ENCODE results near the gene NSMCE1. TPM values are rescaled to one million over a fixed set of nuclear protein-coding genes. Genes with fewer than 3 reads are reported as not detected.
A peak's percentile ranks its signal among the peaks of the same experiment; 100 is the strongest.

NSMCE1 gene
- total and polyA plus RNA-seq, 2 of the 8 experiments (the other 6 are each of a cell fraction or from before 2014, with no cell fraction given) = 8.1 to 16.6 TPM

DNA sequence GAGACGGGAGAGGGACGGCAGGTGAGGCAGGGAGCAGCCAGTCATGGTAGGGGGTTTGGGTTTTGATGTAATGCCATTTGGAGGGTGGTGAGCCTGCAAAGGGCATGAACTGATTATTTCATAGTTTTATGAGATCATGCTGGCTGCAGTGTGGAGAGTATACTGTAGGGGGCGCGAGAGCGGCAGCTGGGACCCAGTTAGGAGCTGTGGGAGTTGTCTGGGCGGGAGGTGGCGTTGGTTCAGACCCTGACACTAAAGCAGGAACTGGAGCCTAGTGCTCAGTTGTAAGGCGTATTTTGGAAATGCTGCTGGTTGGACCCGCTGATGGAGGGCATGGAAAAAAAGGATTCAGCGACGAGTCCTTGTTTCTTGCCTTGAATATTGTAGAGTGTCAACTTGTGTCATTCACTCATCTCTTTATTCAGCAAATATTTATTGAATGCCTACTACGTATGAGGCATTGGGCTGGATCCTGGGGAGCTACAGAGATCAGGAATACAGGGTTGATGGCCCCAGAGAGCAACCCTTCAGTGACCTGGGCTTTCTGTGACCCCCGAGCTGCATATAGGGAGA lies 89.0 kb downstream of the NSMCE1 start (continued):
- TF ChIP-seq RAD21 (IDR thresholded peaks at IDR 0.05 in 1 of 2, conservative IDR thresholded peaks at IDR 0.05 in 1 of 2; ENCODE audit: low read depth in 2 of 2, low read length in 2 of 2) (peak; percentile 81 to 86), CHD2 (IDR thresholded peaks at IDR 0.05; ENCODE audit: low read length) (peak; percentile 17; the same call in 1 of the 2 replicates)

Measured in H1 (cell line).